AG04449 (cell line): Measurements from ENCODE around the gene KRT86.

Experiments
- CTCF ChIA-PET: fragments of 350-600 bp; formaldehyde crosslinking; extraction: SDS; loops from one replicate; lab custom pipeline; 2021; ENCODE audit warnings: antibody characterized with exemption; lab: Yijun Ruan, JAX
- POLR2A ChIA-PET: fragments of 400-600, 350-600 bp; formaldehyde crosslinking; extraction: SDS; loops from one replicate; lab custom pipeline; 2020; ENCODE audit warnings: antibody characterized with exemption, inconsistent platforms; lab: Yijun Ruan, JAX
- DNase-seq: peaks from one replicate; pipeline ENCODE4 v3.0.0-alpha.2; 2010; ENCODE audit warnings: low read depth, low spot score
- H3K4me3 ChIP-seq: 2 replicates; pipeline ENCODE4 v1.5.1; 2011; ENCODE audit warnings: low read depth, mild to moderate bottlenecking, control low read depth, low read length
- CTCF ChIP-seq: IDR thresholded peaks from one replicate; pipeline ENCODE4 v1.5.1; 2011; ENCODE audit warnings: mild to moderate bottlenecking, moderate library complexity, low read length, control low read depth, inconsistent platforms; ENCODE audit not compliant: insufficient read depth; ENCODE audit errors: missing control alignments

The KRT86 gene

DNA sequence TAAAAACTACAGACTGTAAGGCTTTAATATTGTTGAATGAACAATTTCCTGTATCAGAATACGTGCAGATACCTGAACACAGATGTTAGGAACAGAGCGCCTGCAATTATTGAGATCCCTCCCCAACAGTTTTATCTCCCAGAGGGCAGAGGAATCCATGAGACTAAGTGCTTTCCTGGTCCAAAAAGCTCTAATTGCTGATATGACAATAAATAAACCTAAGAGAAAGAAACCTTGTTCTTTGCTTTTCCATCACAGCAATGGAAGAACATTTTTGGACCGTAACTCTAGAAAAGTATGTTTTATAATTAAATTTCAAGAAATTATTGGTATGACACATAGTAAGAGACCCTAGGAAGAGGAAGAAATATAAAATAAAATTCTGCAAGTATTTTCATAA is 59.7 kb downstream of the KRT86 start:
- no peak for TF ChIP-seq CTCF
- CTCF ChIA-PET: interaction anchor here (0.6 to 2.3 kb wide), 7 partner anchors 39 to 551 kb away, joined by 3 to 6 read pairs (median 4); no protein-coding TSS in a partner anchor
- DNase-seq: no peak
- POLR2A ChIA-PET: no interaction called here
- H3K4me3 ChIP-seq: no peak overlapping the region

DNA sequence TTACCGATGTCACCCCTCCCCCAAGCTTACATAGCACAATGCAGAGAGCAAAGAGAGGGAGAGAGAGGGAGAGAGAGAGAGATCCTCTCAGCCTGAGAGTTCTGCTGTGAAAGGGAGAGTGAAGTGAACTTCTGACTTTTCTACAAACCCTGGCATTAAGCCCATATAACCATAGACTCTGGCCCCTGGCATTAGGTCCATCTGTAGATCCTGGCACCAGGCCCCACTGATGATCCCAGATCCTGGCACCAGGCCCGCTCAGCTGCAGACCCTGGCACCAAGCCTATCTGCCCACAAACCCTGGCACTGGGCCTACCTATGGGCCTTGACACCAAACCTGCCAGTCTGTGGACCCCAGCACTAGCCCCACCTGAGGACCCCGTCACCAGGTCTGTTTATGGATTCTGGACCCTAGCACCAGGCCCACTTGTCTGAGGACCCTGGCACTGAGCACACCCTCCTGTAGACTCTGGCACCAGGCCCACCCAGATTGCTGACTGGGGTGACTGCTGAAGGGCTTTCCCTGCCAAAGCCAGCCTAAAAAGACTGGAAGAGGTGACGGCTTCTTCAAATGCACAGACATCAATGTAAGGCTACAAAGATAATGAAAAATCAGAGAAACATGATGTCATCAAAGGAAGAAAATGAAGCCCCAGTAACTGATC is 61.3 kb downstream of the KRT86 start:
- TF ChIP-seq CTCF: no peak
- no peak for DNase-seq
- no peak overlapping the region for H3K4me3 ChIP-seq
- ChIA-PET POLR2A (no interaction called here), CTCF (interaction anchor here (1.2 to 1.3 kb wide), 2 partner anchors 10 to 544 kb away, joined by 4 read pairs; no protein-coding TSS in a partner anchor)

- no peak overlapping the region for H3K4me3 ChIP-seq
- ChIA-PET POLR2A (no interaction called here), CTCF (interaction anchor here (1.3 to 5.0 kb wide), 5 partner anchors 10 to 548 kb away, joined by 4 to 57 read pairs (median 4); no protein-coding TSS in a partner anchor)
- no peak for TF ChIP-seq CTCF
- DNase-seq: no peak
Measured at GRCh38 chr12:52336641-52337040, 62.2 kb downstream of the KRT86 start.

GRCh38 chr12:52337054-52337453 is 62.6 kb downstream of the KRT86 start:
- no peak for DNase-seq
- TF ChIP-seq CTCF: no peak
- CTCF ChIA-PET: interaction anchor here (1.5 to 5.0 kb wide), 4 partner anchors 10 to 548 kb away, joined by 4 to 57 read pairs (median 4); no protein-coding TSS in a partner anchor
- POLR2A ChIA-PET: no interaction called here
- H3K4me3 ChIP-seq: no peak overlapping the region

DNA sequence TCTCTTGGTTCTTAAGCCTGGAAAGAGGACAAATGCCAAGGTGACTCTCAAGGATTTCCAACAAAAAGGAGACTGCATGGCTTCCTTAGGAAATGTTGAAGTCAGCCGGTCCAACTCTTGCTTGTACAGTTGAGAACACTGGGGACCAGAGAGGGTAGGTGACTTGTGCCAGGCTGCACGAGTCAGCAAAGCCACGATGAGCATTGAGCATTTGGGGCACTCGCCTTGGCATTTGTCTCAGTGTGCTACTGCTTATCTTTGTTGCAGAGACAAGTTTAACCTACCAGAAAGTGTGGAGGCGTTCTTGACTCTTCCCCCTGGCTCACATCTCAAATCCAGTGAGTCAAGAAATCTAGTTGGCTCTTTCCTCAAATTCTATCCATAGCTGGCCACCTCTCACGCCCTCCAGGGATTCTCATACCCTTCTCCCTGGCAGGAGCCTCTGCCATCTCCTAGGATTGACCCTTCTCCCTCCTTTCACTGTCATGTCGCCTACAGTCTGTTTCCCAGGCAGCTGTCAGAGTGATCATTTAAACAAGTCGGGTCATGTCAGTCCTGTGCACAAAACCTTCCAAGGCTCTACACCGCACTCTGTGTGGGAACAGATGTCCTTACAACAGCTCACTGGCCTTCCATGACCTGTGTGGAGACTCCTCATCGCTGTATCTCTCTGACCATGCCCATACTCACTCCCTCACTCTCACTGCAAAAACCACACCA is 64.0 kb downstream of the KRT86 start:
- no peak for TF ChIP-seq CTCF
- ChIA-PET CTCF (interaction anchor here (1.5 to 5.0 kb wide), 6 partner anchors 11 to 547 kb away, joined by 4 to 57 read pairs (median 4); no protein-coding TSS in a partner anchor), POLR2A (no interaction called here)
- DNase-seq: no peak
- H3K4me3 ChIP-seq: no peak overlapping the region

DNA sequence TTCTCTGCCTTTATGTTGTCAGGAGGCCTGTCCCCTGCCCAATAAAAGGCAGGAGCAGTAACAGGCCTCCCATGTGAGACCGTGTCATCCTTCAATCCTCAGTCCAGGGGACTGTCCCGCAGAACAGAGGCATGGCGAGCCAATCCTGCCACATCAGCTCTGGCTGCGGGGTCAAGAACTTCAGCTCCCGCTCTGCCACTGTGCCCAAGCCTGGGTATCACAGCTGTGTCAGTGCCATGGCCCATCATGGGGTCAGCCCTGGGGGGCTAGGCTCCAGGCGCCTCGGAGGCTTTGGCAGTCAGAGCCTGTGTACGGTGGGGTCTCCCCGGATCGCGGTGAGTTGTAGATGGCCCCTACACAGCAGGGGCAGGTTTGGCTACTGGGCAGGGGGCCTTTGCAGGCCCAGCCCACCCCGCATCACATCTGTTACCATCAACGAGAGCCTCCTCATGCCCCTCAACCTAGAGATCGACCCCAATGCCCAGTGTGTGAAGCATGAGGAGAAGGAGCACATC is 66.7 kb downstream of the KRT86 start:
- no peak for DNase-seq
- no peak for TF ChIP-seq CTCF
- no peak overlapping the region for H3K4me3 ChIP-seq
- CTCF ChIA-PET: interaction anchor here (5.0 kb wide), 1 partner anchor 14 kb away, joined by 57 read pairs; no protein-coding TSS in a partner anchor
- POLR2A ChIA-PET: no interaction called here
